Measurements from ENCODE around the gene WSCD2.

The WSCD2 gene

DNA sequence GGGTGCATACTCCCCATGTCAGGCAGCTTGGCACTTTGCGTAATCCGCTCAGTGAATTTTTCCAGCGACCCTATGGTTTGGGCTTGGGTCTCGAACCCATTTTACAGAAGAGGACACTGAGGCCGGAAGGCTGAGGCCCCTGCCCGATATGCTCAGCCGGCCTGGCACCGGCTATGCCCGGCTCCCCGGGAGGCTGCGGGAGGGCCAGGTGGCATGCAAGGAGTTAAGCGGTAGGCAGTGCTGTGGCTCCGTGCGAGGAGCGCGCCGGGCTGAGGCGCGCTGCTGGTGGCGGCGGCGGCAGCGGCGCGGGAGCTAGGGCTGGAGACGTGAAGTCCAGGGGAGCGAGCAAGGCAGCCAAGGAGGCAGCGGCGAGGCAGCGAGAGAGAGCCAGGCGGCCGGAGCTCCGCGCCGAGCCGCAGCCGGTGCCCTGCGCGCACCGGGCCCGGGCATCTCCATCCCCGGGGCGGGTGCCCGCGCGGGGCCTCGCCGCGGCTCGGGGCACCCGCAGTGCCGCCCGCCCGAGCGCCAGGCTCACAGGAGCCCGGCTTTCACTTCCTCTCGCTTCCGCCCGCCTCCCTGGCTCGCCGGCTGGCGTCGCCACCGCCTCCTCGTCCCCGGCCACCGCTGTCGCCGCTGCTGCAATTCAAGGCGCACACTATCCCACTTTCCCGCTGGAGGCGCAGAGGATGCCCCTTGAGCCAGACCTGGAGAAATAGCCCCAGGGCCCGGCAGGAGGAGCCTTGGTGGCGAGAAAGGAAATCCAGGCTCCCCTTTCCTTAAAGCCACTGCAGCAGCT, at the start of gene WSCD2:
Gene WSCD2 (plus strand): TSS at position 272 of the 796 bp plus-strand sequence. CDS start 66,545 bp downstream, outside the sequence.
- no peak for DNase-seq

DNA sequence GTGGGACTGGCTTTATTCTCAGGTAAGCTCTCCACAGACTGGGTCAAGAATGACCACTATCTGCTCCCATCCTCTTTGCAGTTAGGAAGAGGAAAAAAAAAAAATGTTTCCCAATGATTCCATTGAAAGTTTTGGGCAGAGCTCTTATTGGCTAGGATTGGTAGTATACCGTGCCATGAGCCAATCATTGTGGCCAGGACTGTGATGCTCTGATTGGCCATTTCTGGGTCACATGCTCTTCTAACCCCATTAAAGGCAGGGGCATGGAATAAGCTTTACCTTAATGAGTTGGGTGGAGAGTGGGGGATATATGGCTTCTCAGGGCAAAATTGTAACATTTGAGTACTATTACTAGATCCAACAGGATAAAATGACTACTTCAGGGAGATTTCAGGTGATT, 49.4 kb upstream of the WSCD2 start:
- DNase-seq, result no peak

DNA sequence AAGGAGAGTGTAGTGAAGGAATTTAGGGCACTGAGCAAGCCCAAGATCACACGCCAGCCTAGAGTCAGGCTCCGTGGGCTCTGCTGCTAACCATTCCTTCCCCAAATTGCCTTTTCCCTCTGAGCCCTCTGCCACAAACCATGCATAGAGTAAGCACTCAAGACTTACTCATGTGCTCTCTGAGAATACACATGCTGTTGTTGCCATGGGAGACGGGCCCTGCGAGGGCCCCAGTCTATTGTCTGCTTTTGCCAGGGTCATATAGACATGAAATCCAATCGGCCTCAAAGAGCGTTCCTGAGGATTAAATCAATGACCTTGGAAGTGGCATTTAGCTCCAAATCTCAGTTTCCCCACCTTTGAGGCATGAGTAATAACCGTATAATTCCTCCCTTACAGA, 48.7 kb upstream of the WSCD2 start:
- DNase-seq, result no peak

DNA sequence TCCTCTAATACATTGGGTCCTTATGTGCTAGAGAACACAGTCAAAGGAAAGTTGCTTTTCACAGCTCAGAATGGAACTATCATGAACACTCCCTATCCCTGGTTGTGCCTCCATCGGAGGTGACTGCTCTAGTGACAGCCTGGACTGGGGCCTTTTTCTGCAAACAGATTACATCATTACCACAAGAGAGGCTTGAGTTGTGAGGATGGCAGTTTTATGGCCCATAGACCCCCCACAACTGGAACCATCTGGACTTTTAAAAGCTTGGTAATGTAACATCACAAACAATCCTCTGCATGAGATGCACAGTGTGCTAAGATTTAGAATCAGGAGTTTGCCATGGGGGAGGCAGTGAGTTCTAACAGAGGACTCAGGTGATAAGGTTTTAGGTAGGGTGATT, 46.6 kb upstream of the WSCD2 start:
- DNase-seq, result no peak

DNA sequence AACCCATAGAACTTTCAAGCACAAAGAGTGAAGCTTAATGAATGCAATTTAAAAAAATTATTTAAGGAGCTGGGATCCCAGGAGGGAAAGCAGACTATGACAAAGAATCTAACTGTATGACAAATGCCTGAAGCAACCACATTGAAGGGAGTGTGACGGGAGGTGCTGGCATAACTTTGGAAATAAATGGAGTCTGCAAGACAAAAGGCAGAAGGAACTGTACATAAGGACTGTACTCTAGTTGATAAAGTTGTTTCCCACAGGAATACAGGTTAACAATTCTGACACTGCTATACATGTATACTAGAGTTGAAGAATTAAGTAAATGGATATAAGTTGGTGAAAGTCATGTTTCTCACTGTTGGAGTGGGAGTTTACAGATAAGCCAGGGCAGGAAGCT, 41.2 kb upstream of the WSCD2 start:
- no peak for DNase-seq

DNA sequence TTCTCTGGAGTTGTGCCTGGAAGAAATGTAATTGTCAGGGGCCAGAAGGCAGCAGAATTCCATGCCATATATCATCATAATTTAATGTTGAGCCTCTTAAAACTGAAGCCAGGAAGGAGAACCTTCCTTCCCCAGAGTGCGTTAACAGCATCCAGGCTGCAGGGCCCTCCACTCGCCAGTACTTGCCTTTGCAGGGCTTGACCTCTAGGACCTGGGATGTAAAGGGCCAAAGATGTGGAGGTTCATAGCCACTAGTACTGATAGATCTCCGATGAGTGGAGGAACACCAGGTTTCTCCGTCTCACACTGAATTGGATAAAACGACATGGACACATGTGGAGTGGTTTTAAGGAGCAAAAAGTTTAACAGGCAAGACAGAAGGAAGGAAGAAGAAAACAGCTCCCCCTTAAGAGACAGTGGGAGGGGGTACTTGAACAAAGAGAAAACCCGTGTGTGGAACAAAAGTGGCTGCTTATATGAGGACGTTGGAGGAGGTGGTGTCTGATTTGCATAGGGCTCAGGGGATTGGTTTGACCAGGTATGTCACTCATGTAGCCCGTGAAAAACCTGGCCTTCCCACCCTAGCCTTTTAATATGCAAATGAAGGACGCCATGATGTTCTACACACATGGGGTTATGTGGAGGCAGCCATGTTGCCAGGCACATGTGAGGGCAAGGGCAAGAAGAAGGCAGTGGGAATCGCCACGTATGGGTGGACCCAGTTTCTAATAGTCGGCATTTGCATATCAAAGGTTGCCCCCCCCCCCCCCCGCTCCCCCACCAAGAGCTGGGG, 38.8 kb upstream of the WSCD2 start:
- no peak for DNase-seq

DNA sequence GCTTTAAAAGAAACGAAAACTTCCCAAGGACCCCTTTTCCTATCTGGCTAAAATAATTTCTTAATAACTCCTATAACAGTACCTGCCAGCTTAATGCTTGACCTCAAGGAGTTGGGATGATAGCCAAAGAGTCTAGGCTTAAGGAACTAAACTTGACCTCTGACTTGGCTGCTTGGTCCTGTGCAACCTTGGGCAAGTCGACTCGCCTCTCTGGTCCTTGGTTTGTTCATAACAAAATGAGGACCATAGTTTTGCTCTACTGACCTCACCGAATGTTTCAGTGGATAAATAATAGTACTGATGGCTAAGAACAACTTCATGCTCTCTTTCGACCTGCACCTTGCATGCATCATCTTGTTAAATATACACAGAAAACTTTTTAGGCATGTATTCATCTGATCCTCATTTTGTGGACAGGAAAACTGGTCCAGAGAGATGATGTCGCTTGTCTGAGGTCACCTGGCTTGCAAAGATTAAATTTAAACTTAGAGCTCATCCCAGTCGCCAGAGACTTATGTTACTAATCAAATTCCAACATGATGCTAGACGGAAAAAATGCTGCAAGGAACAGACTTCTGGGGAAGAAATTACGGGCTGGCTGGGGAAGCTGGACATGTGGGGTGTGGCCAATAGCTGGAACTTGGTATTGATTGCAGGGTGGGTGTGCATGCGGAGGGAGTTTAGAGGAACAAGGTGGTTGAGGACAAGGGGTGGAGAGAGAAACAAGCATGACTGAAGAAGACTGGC, 38.0 kb upstream of the WSCD2 start:
- DNase-seq, result no peak

DNA sequence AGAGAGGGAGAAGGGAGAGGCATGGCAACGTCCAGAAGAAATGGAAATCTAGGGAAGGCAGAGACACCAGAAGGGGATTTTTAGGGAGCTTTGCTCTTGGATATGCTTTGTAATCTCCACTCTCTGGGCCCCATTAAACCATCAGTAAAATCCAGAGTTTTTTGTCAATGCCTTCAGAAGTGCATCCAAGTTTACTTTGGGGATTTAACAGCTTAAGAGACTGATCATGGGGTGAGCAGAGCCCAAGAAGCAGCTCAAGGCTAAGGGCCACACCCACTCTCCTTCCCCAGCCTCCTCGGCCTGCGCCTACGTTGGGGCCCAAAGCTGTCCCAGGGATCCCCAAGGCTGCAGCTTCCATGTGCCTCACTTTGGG, 37.4 kb upstream of the WSCD2 start:
- no peak for DNase-seq

DNA sequence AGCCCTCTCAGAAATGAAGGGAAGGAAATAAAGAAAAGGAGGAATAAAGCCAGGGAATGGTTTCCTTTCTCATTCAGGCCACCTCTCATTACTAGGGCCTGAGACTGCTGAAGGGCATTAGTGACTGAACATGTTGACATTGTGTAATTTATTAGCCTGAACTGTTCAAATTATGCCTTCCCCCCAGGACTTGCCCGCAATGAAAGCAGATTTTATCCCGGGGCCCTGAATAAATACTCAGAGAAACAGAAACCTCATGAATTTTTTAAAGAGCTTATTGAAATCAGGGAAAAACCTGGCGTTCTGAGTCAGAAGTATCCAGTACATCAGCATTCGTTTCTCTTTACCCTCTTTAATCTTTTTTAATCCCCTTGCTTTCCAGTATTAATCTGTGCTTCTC, 35.9 kb upstream of the WSCD2 start:
- no peak for DNase-seq

DNA sequence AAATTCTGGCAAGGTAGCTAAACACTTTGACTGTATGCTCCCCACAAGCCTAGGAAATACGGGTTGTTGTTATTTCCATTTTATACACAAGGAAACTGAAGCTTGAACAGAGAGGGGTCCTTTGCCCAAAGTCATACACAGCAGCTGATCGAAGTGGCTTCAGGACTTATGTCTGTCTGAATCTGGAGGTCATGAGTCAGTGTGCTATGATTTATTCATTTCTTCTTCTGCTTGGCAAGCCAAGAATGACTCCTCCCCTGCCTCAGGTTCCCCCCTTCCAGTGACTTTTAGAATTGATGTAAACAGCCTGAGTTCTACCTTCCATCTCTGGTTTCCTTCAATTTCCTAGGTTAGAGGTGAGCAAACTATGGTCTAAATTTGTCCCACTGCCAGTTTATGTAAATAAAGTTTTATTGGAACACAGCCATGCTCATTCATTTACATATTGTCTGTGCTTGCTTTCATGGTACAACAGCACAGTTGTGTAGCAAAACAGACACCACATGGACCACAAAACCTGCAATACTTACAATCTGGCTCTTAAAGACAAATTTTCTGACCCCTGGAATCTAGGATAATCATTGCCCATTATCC, 34.9 kb upstream of the WSCD2 start:
- no peak for DNase-seq

DNA sequence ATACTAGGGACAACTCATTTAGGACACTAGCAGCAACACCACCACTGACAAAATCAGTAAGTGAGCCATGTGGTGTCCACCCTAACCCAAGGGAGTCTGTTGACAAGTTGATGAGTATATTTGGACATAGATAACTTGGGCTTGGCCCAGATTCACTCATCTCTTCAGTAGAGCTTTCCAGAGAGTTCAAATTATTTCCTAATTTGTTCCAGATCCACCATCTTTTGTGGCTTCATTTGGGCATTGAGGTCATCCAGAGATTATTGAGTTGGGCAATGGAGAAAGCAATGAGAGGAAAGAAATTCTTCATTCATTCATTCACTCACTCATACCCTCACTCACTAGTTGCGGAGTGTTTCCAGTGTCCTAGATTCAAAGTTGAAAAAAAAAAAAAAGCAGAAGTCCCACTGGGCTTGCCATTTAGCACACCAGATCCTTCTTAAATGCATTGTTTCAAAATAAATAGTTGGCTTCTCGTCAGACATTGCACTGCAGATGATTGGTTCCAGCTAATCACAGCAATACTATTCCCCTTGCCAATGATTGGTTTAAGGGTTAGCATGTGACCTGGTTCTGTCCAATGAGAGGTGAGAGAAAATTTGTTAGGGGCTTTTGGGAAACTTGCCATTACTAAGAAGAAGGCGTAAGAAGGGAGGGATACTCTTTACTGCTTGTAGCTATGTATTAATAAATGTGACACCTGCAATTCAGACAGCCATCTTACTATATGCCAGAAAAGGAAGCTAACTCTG, 31.8 kb upstream of the WSCD2 start:
- DNase-seq, result no peak

DNA sequence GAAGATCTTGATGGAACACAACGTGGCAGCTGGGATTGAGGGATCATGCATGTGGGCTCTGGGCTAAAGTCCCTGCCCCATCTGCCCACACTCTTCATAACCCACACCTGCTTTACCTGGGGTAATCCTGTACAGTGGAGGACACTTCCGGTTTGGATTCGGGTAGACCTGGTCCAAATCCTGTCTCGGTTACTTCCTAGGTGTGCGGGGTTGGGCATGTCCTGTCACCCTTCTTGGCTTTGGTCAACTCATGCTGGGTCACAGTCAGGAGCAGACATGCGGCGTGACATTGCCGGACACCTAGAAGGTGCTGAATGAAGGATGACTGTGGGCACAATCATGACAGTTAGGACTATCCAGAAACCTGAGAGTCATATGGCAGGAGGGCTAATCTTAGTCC, 30.7 kb upstream of the WSCD2 start:
- DNase-seq, result no peak

DNA sequence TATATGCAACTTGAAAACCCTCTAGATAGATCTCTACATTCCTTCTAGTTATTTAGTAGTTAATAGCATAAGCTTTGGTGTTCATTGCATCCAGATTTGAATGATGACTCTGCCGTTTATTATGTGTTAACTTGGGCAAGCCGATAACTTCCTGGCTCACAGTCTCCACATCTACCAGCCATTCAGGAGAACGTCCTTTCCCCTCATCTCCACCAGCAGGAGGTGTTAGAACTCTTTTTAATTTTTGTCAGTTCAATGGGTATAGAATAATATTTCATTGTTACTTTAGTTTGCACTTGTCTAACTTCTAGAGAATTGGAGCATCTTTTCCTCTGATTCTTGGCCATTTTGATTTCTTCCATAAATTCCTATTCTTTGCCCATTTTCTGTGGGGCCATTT, 30.0 kb upstream of the WSCD2 start:
- no peak for DNase-seq

DNA sequence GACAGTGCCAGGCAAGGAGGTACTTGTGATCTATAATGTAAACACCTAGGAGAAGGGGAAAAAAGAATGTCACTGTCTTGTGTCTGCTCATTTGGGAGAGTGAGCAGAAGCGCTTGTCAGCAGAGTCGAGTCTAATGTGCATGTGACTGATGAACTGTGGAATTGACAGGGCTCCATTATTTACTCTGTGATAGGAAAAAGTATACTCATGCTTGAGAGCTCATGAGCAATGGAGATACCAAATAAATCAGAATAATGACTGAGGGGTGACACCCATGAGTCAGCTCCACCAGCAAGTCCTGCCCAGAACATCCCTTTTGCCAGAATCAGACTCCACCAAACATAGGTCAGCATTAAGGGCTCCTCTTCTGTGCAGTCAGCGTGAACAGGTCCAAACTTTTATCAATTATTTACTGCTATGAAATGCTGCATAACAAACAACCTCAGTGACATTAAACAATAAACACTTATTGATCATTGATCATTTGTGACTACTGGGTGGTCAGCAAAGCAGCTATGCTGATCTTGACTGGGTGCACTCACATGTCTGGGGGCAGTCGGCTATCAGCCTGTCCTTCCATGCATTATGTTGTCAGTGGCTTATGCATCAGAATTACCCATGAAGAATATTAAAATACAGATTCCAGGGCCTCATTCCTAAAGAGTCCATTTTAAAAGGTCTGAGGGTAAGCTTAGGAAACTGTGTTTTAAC, 29.2 kb upstream of the WSCD2 start:
- DNase-seq, result no peak

DNA sequence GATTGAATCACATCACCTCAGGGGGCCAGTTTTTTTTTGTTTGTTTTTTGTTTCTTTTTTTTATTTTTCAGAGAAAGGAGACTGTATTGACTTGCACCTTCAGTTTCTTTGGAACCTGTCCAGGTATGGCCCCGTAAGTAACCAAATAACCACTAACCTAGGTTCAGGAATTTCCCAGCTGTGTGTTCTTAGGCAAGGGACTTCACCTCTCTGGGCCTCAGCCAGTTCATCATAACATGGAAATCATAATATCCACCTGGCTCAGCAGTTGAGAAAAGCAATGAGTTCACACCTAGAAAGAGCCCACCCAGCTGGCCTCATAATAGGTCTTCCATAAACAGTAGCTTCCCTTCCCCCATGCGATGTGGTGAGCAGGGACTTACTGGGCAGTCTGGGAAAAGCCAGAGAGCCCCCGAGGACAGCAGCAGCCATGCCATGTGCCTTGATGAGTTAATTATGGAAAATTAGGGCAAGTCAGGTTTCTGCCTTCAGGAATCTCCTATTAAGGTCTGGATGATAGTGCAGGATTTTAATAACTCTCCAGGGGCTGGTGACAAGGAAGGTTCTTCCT, 27.4 kb upstream of the WSCD2 start:
- no peak for DNase-seq

DNA sequence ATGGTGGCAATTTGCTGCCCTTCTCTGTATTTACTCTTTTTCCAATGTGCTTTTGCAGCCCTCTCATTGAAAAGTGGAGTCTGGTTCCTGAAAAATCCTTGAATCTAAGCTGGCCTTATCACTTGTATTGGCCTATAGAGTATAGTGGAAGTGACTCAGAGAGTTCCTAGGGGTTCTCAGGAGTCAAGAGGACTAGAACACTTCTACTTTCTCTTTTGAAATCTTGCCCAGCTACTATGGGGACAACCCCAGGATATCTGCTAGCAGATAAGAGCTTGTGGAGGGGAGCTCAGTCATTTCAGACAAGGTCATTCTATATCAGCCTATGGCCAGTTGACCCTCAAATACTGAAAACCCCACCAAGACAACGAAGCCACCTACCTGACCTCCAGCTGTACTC, 26.7 kb upstream of the WSCD2 start:
- no peak for DNase-seq

DNA sequence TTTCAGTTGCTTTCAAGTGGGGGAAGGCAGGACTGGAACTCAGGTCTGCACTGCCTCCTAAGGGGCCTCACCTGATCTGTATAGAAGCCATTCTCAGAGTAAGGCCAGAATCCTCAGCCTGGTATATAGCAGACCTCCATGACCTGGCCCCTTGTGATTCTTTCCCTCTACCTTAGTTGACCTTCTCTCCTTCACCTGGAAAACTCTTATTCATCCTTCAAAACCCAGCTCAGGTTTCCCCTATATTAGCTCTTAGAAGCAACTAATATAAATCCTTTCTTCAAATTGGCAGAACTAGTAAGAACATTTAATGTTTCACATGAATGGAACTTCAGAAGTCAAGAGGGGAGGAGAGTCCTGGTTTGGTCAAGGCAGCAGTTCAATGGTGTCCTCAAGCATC, 26.0 kb upstream of the WSCD2 start:
- no peak for DNase-seq

DNA sequence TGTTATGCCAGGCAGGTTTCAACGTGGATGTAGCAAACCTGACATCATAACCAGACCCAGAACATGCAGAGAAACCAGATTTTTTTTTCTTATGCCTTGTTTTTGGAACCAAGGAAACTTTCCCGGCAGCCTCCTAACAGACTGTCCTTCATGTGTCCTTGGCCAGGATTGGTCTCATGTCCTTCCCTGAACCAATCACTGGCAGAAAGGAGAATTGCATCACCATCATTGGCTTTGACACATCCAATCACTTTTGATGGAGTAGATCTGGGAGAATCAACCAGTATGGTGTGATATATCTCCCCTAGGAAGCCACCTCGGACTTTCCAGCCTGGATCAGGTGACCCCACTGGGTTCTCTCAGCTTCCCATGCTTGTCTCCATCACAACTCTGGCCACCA, 25.6 kb upstream of the WSCD2 start:
- no peak for DNase-seq

DNA sequence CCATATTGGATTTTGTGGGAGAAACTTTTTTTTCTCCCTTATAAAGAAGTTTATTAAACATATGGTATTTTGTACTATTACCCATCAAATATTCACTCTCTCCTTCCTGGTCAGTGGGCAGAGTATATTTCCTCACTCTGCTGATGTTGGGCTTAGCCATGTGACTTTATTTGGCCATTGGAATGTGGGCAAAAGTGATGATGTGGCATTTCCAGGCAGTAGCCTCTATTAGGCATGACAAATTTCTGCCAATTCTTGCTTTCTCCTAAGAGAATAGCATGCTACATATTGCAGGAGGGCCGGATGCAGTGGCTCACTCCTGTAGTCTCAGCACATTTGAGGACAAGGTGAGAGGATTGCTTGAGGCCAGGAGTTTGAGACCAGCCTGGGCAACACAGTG, 24.4 kb upstream of the WSCD2 start:
- no peak for DNase-seq

DNA sequence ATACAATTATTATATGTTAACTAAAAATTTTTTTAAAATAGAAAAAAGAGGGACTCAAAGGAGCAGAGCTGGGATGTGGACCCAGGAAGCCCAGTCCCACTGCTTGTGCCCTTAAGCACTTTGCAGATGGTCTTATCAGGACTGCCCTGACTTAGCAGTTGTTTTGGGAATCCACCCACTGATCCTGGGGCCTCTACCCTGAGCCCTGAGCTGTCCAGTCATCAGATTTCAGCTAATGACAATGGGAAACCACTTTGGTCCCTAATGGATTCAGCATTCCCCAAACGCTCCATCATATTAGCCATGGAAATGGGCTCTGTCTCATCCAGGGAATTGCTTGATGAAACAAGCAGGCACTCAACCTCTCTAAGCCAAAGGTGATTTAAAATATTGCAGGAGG, 22.5 kb upstream of the WSCD2 start:
- no peak for DNase-seq

DNA sequence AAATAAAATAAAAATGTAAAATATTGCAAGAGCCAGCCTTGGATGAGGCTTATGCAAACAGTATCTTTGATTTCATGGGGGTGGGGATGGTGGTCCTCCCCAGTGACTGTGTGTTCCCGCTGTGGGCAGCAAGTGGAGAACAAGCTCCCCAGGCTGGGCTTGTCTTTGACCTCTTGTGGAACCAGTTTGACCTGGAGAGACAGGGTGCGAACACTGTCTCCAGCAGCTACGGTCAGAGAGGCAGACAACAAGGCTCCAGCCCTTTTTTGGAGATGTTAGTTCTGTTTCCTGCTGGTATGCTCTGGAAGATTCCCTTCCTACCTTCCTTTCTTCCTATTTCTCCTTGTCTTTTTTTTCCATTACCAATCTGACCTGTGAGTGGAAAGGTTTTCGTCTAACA, 21.8 kb upstream of the WSCD2 start:
- DNase-seq, result no peak

DNA sequence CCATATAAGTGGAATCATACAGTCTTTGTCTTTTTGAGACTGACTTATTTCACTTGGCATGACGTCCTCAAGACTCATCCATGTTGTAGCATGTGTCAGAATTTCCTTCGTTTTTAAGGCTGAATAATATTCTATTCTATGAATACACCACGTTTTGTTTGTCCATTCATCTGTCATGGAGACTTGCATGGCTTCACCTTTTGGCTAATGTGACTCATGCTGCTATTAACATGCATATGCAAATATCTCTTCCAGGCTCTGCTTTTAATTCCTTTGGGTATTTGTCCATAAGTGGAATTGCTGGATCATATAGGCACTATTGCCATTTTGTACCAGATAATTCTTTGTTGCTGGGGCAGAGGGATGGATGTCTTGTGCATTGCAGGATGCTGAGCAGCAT, 19.6 kb upstream of the WSCD2 start:
- DNase-seq, result no peak
